ENCODE results near the gene DGKZ. TPM values are rescaled to one million over a fixed set of nuclear protein-coding genes. Genes with fewer than 3 reads are reported as not detected.

DGKZ gene
- polyA plus RNA-seq, 3 donors: 28.9 to 38.4 (median 31.1) TPM

DNA sequence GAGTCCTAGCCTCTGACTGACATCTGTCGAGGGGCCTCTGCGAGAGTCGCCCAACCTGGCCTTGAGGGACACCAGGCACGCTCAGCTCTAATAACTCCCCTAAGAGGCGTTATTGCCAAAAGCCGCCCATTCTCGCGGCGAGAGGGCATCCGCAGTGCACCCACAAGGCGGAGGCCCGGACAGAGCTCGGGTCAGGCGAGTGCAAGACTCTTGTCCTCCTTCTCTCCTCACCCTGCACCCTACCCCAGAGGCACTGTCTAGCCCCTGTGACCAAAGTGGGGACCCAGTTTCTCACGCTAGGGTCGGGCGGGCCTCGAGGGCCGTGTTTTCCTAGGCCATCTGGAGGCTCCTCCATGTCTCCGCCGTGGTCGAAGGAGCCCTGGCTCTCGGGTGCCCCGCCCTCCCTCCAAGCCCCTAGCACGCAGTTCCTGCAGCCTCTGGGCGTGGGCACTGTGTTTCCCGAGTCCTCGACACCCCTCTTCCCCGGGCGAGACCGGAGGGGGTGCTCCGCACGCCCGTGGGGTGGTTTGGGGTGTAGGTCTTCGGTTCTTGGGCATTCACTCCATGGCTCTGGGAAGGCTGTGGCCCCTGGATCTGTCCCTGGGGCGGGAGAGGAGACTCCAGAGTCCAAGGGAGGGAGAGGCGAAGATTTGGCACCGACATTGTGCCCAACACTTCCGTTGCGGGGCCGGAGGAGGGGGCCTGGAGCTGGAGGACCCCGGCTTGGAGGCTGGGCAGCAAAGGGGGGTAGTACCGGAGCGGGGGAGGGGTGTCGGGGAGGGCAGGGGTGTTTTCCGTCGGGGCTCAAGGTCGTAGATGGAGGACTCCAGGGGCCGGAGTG, 43.3 kb downstream of the DGKZ start:
- DNase-seq (ENCODE audit: low read depth in 3 of 3, low spot score in 2 of 3): no peak

- DNase-seq (ENCODE audit: low read depth in 3 of 3, low spot score in 2 of 3): no peak
Observed at GRCh38 chr11:46391186-46391577, 43.9 kb downstream of the DGKZ start.

- DNase-seq (ENCODE audit: low read depth in 3 of 3, low spot score in 2 of 3): no peak
Observed at GRCh38 chr11:46391578-46392420, 44.5 kb downstream of the DGKZ start, which contains the start of gene CHRM4. Gene CHRM4 (minus strand): TSS chr11:46391776. CDS start chr11:46386557, 5,219 bp downstream.

DNA sequence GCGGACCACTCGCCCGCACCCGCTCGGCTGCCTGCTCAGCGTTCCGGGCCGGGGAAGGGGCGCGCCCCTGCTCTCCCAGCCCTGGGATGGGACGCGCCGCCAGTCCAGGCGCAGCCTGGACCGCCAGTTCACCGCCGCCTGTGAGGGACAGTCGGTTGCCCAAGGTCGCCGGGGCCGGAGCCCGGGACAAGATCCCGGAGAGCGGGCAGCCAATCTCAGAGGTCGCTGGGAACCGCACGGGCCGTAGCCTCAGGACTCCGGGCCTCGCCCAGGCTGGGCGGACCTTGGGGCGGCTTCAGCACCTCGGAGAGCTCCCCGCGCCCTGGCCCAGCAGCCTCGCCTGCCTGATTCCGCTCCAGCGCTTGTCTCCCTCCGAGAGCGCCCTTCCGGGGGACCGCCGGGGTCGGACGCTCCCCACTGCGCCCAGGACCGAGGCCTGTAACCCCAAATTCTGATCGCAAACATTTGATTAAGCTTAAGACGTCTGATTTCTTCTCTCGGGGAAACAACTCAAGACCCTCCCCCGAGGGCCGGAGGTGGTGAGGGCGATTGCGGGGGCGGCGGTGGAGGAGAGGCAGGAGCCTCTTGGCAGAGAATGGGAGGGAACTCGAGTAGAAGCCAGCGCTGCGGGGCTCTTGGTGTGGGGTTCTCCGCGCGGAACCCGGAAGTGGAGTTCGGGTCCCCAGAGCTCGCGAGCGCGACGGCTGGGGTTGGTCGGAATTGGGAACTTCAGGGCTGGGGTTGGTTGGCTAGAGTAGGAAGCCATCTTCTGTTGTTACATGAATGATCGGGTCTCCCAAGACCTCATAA, 45.4 kb downstream of the DGKZ start:
- peak in 1 of 3 donors; percentile 79 for DNase-seq (ENCODE audit: low read depth in 3 of 3, low spot score in 2 of 3)

GRCh38 chr11:46393231-46393616, 46.0 kb downstream of the DGKZ start:
- no peak for DNase-seq (ENCODE audit: low read depth in 3 of 3, low spot score in 2 of 3)

GRCh38 chr11:46393759-46394158, 46.5 kb downstream of the DGKZ start:
- DNase-seq (ENCODE audit: low read depth in 3 of 3, low spot score in 2 of 3): no peak

- no peak for DNase-seq (ENCODE audit: low read depth in 3 of 3, low spot score in 2 of 3)
Observed at GRCh38 chr11:46397526-46397925, 50.3 kb downstream of the DGKZ start.

GRCh38 chr11:46402957-46403902, 56.0 kb downstream of the DGKZ start:
- no peak for DNase-seq (ENCODE audit: low read depth in 3 of 3, low spot score in 2 of 3)

DNA sequence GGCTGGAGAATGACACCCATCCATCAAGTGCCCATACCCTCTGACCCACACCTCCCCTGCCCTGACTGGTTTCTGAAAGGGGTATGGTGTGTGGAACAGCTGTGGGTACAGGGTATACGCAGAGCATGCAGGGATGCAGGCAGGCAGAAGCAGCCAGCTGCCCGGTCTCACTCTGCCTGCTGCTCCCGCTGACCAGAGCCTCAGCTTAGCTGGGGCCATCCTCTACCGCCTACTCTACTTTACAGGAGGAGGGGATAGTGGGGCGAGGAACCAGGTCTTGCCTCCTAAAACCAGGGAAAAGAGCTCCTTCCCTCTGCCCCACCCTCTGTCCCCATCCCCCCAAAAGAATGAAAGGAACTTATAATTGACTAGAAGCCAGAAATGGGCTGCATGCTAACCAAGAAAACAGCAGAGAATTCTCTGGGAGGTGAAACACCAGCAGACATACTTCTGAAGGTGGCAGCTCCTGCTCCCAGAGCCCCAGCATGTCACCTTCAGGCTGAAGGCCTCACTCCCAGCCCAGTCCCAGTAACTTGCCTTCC, 57.3 kb downstream of the DGKZ start:
- no peak for DNase-seq (ENCODE audit: low read depth in 3 of 3, low spot score in 2 of 3)

GRCh38 chr11:46407635-46408034, 60.4 kb downstream of the DGKZ start:
- no peak for DNase-seq (ENCODE audit: low read depth in 3 of 3, low spot score in 2 of 3)

GRCh38 chr11:46408407-46408986, 61.2 kb downstream of the DGKZ start:
- no peak for DNase-seq (ENCODE audit: low read depth in 3 of 3, low spot score in 2 of 3)

GRCh38 chr11:46410021-46410420, 62.8 kb downstream of the DGKZ start:
- no peak for DNase-seq (ENCODE audit: low read depth in 3 of 3, low spot score in 2 of 3)

DNA sequence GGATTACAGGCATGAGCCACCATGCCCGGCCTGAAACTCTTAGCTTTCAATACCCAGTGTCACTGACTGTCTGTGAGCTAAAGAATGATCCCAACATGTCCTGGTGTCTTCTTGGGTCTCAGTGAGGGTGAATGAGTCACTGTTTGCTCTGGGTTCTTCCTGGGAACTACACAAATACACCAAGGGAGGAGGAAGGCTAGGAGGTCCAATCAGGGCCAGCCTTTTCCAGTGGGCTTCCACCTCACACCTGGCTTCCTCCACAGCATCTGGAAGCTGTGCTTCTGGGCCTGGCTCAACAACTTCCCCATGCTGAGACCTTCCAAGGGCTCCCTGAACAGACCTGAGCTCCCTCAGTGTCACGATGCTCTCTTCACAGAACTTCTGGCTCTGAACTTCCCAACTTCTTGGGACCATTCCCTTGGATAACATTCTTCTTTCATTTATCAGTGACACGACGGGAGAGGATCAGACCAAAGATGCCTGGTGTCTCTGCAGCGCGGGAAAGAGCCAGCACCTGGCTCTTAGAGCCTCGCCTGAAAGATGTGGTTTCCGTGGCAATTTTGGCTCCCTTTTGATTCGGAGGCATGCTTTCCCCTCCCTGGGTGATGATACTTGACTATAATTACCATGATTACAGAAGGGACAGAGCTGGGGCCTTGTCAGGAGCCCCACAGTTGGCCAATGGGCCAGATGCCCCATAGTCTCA, 66.7 kb downstream of the DGKZ start:
- DNase-seq (ENCODE audit: low read depth in 3 of 3, low spot score in 2 of 3): no peak

GRCh38 chr11:46414466-46414796, 67.2 kb downstream of the DGKZ start:
- no peak for DNase-seq (ENCODE audit: low read depth in 3 of 3, low spot score in 2 of 3)

DNA sequence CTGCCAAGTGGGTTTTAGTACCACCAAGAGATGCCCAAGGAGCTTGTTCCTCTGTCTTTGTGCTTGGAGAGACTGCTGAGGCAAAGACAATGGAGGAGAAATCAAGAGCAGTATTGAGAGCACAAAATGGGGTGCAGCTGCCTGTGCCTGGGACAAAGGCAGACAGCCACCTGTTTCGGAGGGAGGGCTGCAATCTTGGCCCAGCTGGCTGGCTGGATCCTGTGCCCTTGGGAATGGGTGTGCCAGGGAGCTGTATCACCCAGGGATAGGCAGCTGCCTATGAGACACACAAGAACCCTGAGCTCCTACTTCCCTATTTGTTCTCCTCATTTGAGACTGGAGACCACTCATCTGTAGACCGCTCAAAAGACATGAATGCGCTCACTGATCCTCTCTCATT, 67.6 kb downstream of the DGKZ start:
- no peak for DNase-seq (ENCODE audit: low read depth in 3 of 3, low spot score in 2 of 3)

GRCh38 chr11:46417711-46418110, 70.4 kb downstream of the DGKZ start:
- no peak for DNase-seq (ENCODE audit: low read depth in 3 of 3, low spot score in 2 of 3)

DNA sequence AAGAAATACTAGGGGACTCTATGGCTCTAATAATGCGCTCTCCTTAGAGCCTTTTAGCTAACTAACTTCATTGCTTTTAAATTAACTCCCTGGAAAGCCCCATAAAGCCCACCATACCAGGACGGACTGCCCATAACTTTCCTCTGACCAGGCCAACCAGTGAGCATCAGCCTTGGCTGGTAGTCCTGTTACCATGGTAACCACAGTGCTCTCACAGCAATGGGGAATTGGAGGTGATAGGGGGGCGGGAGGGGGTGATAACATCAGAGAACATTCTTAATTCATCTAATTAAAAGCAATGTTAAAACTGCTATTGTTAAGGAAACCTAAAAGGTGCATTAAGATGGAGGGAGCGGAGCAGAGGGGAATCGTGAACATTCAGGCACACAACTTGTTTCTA, 71.5 kb downstream of the DGKZ start:
- DNase-seq (ENCODE audit: low read depth in 3 of 3, low spot score in 2 of 3): no peak

DNA sequence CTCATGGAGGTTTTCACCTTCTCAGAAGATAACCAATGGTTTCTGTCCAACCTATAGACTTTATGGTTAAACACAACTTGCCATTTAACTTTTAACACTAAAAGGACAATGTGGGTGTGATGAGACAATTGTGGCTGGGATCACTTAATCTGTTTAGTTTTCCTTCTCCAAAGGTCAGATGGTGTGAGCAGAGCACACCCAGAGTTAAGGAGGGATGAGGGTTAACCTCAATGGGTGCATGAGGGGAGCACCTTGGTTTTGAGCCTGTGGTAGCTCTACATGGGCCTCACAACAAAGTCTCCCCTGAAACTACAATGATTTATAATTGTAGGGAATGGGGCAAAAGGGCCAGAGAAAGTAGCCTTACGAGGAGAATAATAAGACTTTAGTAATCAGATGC, 73.2 kb downstream of the DGKZ start:
- no peak for DNase-seq (ENCODE audit: low read depth in 3 of 3, low spot score in 2 of 3)
